Measurements from ENCODE around the gene HSBP1L1.

DNA sequence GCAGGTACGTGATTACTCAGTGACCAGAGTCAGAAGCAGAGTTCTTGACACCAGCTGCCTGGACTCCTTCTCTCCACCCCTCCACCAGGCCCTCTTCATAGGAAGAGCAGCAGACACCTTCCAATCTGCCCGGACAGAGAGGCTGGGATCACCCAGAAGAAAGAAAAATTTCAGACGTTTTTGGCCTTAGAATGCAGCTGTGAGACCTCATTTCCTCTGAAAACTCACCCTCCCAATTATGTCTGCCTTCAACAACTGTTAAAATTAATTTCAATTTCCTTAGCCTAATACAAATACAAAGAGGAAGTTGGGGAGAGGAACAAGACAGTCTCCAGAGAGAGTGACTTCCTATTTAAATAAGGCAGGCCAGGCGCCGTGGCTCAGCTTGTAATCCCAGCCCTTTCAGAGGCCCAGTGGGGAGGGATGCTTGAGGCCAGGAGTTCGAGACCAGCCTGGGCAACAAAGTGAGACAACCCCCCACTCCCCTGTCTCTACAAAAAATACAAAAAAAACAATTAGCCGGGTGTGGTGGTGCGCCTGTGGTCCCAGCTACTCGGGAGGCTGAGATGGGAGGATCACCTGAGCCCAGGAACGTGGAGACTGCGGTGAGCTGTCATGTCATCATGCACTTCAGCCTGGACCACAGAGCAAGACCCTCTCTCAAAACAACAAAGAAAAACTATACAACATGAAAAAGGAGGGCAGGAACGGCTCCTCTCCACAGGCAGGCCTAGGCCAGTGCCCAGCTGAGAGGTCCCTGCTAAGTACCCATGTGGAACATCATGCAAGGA lies 14.6 kb upstream of the HSBP1L1 start:
- TF ChIP-seq, protein P1, sequence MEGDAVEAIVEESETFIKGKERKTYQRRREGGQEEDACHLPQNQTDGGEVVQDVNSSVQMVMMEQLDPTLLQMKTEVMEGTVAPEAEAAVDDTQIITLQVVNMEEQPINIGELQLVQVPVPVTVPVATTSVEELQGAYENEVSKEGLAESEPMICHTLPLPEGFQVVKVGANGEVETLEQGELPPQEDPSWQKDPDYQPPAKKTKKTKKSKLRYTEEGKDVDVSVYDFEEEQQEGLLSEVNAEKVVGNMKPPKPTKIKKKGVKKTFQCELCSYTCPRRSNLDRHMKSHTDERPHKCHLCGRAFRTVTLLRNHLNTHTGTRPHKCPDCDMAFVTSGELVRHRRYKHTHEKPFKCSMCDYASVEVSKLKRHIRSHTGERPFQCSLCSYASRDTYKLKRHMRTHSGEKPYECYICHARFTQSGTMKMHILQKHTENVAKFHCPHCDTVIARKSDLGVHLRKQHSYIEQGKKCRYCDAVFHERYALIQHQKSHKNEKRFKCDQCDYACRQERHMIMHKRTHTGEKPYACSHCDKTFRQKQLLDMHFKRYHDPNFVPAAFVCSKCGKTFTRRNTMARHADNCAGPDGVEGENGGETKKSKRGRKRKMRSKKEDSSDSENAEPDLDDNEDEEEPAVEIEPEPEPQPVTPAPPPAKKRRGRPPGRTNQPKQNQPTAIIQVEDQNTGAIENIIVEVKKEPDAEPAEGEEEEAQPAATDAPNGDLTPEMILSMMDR (conservative IDR thresholded peaks at IDR 0.05 in 1 of 2, IDR thresholded peaks at IDR 0.05 in 1 of 2; ENCODE audit: low read depth in 1 of 2, low read length in 2 of 2): no peak
- TF ChIP-seq EZH2 (IDR thresholded peaks at IDR 0.05; ENCODE audit: low read length, missing control alignments): no peak

Measured in fibroblast of lung (primary cell).